Measurements from ENCODE around the gene ST6GALNAC2.

The ST6GALNAC2 gene

GRCh38 chr17:76537288-76537577 lies 48.4 kb downstream of the ST6GALNAC2 start:
- no peak overlapping the region for H2BK5ac ChIP-seq (ENCODE audit: low read depth, low read length, poor library complexity)
- no peak overlapping the region for H3K4me3 ChIP-seq (ENCODE audit: low read depth, low read length)
- H2AK5ac ChIP-seq (ENCODE audit: low read length) = peak overlapping the region; percentile 39
- peaks cover 2% of the 10 kb centered on the region for H3K9me3 ChIP-seq (ENCODE audit: insufficient read depth, low read depth, low read length)
- peak in 1 of 2 donors; percentile 43 for DNase-seq
- no peak overlapping the region for H3K18ac ChIP-seq (ENCODE audit: low read length)
- no peak overlapping the region for H3K27ac ChIP-seq (ENCODE audit: low read depth, low read length)
- H3K4ac ChIP-seq (ENCODE audit: low read depth, low read length) = no peak overlapping the region
- H3K9ac ChIP-seq (ENCODE audit: low read length) = no peak overlapping the region
- no peak overlapping the region for H2BK12ac ChIP-seq (ENCODE audit: low read length)
- no peak overlapping the region for H4K12ac ChIP-seq (ENCODE audit: low read depth, low read length)
- WGBS (ENCODE audit: extremely low coverage, insufficient coverage, insufficient read length) = no CpG with 5 or more reads among the region's 26 CpGs
- H3K4me1 ChIP-seq (ENCODE audit: control insufficient read depth in 1 of 2, insufficient read depth in 2 of 2, low read length in 2 of 2) = peaks cover 18 to 23% of the 10 kb centered on the region in 2 experiments
- H3K27me3 ChIP-seq (ENCODE audit: insufficient read depth, low read length) = peaks cover 33% of the 10 kb centered on the region
- no peaks in the 10 kb centered on the region for H3K36me3 ChIP-seq (ENCODE audit: control insufficient read depth in 1 of 2, insufficient read depth in 2 of 2, low read length in 2 of 2)
- H3K4me2 ChIP-seq (ENCODE audit: low read length) = peak overlapping the region; percentile 28
- H3K23ac ChIP-seq (ENCODE audit: low read length) = no peak overlapping the region
- H3K14ac ChIP-seq (ENCODE audit: low read length) = no peak overlapping the region
- peaks cover 2% of the 10 kb centered on the region for H3K79me1 ChIP-seq (ENCODE audit: low read length)
- no peak overlapping the region for H4K91ac ChIP-seq (ENCODE audit: low read depth, low read length)
- H4K8ac ChIP-seq (ENCODE audit: low read depth, low read length) = no peak overlapping the region
- H2BK120ac ChIP-seq (ENCODE audit: insufficient read depth, low read length, poor library complexity) = no peak overlapping the region
- H2AFZ ChIP-seq (ENCODE audit: insufficient read depth, low read length, poor library complexity) = no peak overlapping the region
- peaks cover 2% of the 10 kb centered on the region for H3K79me2 ChIP-seq (ENCODE audit: control insufficient read depth, insufficient read depth, low read length, poor library complexity)

GRCh38 chr17:76536511-76537287 lies 49.0 kb downstream of the ST6GALNAC2 start:
- H3K27ac ChIP-seq (ENCODE audit: low read depth, low read length) = no peak overlapping the region
- H3K14ac ChIP-seq (ENCODE audit: low read length) = no peak overlapping the region
- peaks cover 33% of the 10 kb centered on the region for H3K27me3 ChIP-seq (ENCODE audit: insufficient read depth, low read length)
- H2BK120ac ChIP-seq (ENCODE audit: insufficient read depth, low read length, poor library complexity) = no peak overlapping the region
- no peak overlapping the region for H3K18ac ChIP-seq (ENCODE audit: low read length)
- H2AK5ac ChIP-seq (ENCODE audit: low read length) = peak overlapping the region; percentile 39
- no peak overlapping the region for H3K4me2 ChIP-seq (ENCODE audit: low read length)
- no peak overlapping the region for H4K8ac ChIP-seq (ENCODE audit: low read depth, low read length)
- H3K9me3 ChIP-seq (ENCODE audit: insufficient read depth, low read depth, low read length) = peaks cover 2% of the 10 kb centered on the region
- H3K23ac ChIP-seq (ENCODE audit: low read length) = no peak overlapping the region
- H3K79me2 ChIP-seq (ENCODE audit: control insufficient read depth, insufficient read depth, low read length, poor library complexity) = peaks cover 2% of the 10 kb centered on the region
- peaks cover 19 to 26% of the 10 kb centered on the region in 2 experiments for H3K4me1 ChIP-seq (ENCODE audit: control insufficient read depth in 1 of 2, insufficient read depth in 2 of 2, low read length in 2 of 2)
- peaks cover 3% of the 10 kb centered on the region for H3K79me1 ChIP-seq (ENCODE audit: low read length)
- no peak overlapping the region for H2BK5ac ChIP-seq (ENCODE audit: low read depth, low read length, poor library complexity)
- no peaks in the 10 kb centered on the region for H3K36me3 ChIP-seq (ENCODE audit: control insufficient read depth in 1 of 2, insufficient read depth in 2 of 2, low read length in 2 of 2)
- no CpG with 5 or more reads among the region's 25 CpGs for WGBS (ENCODE audit: extremely low coverage, insufficient coverage, insufficient read length)
- H3K9ac ChIP-seq (ENCODE audit: low read length) = no peak overlapping the region
- no peak overlapping the region for H2AFZ ChIP-seq (ENCODE audit: insufficient read depth, low read length, poor library complexity)
- H3K4me3 ChIP-seq (ENCODE audit: low read depth, low read length) = no peak overlapping the region
- H2BK12ac ChIP-seq (ENCODE audit: low read length) = no peak overlapping the region
- DNase-seq = no peak
- no peak overlapping the region for H4K12ac ChIP-seq (ENCODE audit: low read depth, low read length)
- H4K91ac ChIP-seq (ENCODE audit: low read depth, low read length) = no peak overlapping the region
- H3K4ac ChIP-seq (ENCODE audit: low read depth, low read length) = no peak overlapping the region

- no peak overlapping the region for H3K4me2 ChIP-seq (ENCODE audit: low read length)
- no peak overlapping the region for H3K14ac ChIP-seq (ENCODE audit: low read length)
- no peak overlapping the region for H3K27ac ChIP-seq (ENCODE audit: low read depth, low read length)
- no peak overlapping the region for H4K12ac ChIP-seq (ENCODE audit: low read depth, low read length)
- H3K4ac ChIP-seq (ENCODE audit: low read depth, low read length) = no peak overlapping the region
- H2BK5ac ChIP-seq (ENCODE audit: low read depth, low read length, poor library complexity) = no peak overlapping the region
- H3K36me3 ChIP-seq (ENCODE audit: control insufficient read depth in 1 of 2, insufficient read depth in 2 of 2, low read length in 2 of 2) = no peaks in the 10 kb centered on the region
- H3K79me2 ChIP-seq (ENCODE audit: control insufficient read depth, insufficient read depth, low read length, poor library complexity) = peaks cover 2% of the 10 kb centered on the region
- no peak overlapping the region for H4K91ac ChIP-seq (ENCODE audit: low read depth, low read length)
- H3K23ac ChIP-seq (ENCODE audit: low read length) = no peak overlapping the region
- peaks cover 33% of the 10 kb centered on the region for H3K27me3 ChIP-seq (ENCODE audit: insufficient read depth, low read length)
- H3K18ac ChIP-seq (ENCODE audit: low read length) = no peak overlapping the region
- H3K9me3 ChIP-seq (ENCODE audit: insufficient read depth, low read depth, low read length) = peaks cover 2% of the 10 kb centered on the region
- H3K4me1 ChIP-seq (ENCODE audit: control insufficient read depth in 1 of 2, insufficient read depth in 2 of 2, low read length in 2 of 2) = peaks cover 23 to 30% of the 10 kb centered on the region in 2 experiments
- WGBS (ENCODE audit: extremely low coverage, insufficient coverage, insufficient read length) = no CpG with 5 or more reads among the region's 19 CpGs
- no peak overlapping the region for H4K8ac ChIP-seq (ENCODE audit: low read depth, low read length)
- H2AFZ ChIP-seq (ENCODE audit: insufficient read depth, low read length, poor library complexity) = no peak overlapping the region
- H3K4me3 ChIP-seq (ENCODE audit: low read depth, low read length) = no peak overlapping the region
- no peak overlapping the region for H2AK5ac ChIP-seq (ENCODE audit: low read length)
- H2BK120ac ChIP-seq (ENCODE audit: insufficient read depth, low read length, poor library complexity) = no peak overlapping the region
- H3K9ac ChIP-seq (ENCODE audit: low read length) = no peak overlapping the region
- DNase-seq = no peak
- no peak overlapping the region for H2BK12ac ChIP-seq (ENCODE audit: low read length)
- H3K79me1 ChIP-seq (ENCODE audit: low read length) = peaks cover 8% of the 10 kb centered on the region
Measured at GRCh38 chr17:76535788-76536510, 49.7 kb downstream of the ST6GALNAC2 start.

GRCh38 chr17:76534831-76535732 lies 50.6 kb downstream of the ST6GALNAC2 start:
- Histone ChIP-seq H3K79me1 (ENCODE audit: low read length) (peaks cover 14% of the 10 kb centered on the region), H4K8ac (ENCODE audit: low read depth, low read length) (no peak overlapping the region), H3K14ac (ENCODE audit: low read length) (no peak overlapping the region), H4K91ac (ENCODE audit: low read depth, low read length) (no peak overlapping the region), H2AFZ (ENCODE audit: insufficient read depth, low read length, poor library complexity) (no peak overlapping the region), H2BK12ac (ENCODE audit: low read length) (no peak overlapping the region), H3K4me1 (ENCODE audit: control insufficient read depth in 1 of 2, insufficient read depth in 2 of 2, low read length in 2 of 2) (peaks cover 27 to 32% of the 10 kb centered on the region in 2 experiments), H4K12ac (ENCODE audit: low read depth, low read length) (no peak overlapping the region), H3K4me2 (ENCODE audit: low read length) (no peak overlapping the region), H3K27ac (ENCODE audit: low read depth, low read length) (no peak overlapping the region), H2BK120ac (ENCODE audit: insufficient read depth, low read length, poor library complexity) (no peak overlapping the region), H2BK5ac (ENCODE audit: low read depth, low read length, poor library complexity) (no peak overlapping the region), H3K9ac (ENCODE audit: low read length) (no peak overlapping the region), H3K4ac (ENCODE audit: low read depth, low read length) (no peak overlapping the region), H2AK5ac (ENCODE audit: low read length) (no peak overlapping the region), H3K4me3 (ENCODE audit: low read depth, low read length) (no peak overlapping the region), H3K18ac (ENCODE audit: low read length) (no peak overlapping the region), H3K23ac (ENCODE audit: low read length) (no peak overlapping the region), H3K36me3 (ENCODE audit: control insufficient read depth in 1 of 2, insufficient read depth in 2 of 2, low read length in 2 of 2) (no peaks in the 10 kb centered on the region), H3K9me3 (ENCODE audit: insufficient read depth, low read depth, low read length) (peaks cover 2% of the 10 kb centered on the region), H3K27me3 (ENCODE audit: insufficient read depth, low read length) (peaks cover 33% of the 10 kb centered on the region), H3K79me2 (ENCODE audit: control insufficient read depth, insufficient read depth, low read length, poor library complexity) (peaks cover 2% of the 10 kb centered on the region)
- DNase-seq = peak; percentile 80
- no CpG with 5 or more reads among the region's 7 CpGs for WGBS (ENCODE audit: extremely low coverage, insufficient coverage, insufficient read length)
